VCaP (cell line): ENCODE measurements around the gene MRAP2.
"Not testable (repeated sequence)": the region's sequence is repeated elsewhere in the genome, so short reads cannot be mapped to it uniquely, and the experiment has no call there.

ENCODE experiments used
- H3K27ac ChIP-seq: fragments of 450-650 bp; 2 replicates; pipeline ENCODE4 v1.5.1; 2017
- CTCF ChIP-seq: fragments of 450-650 bp; conservative IDR thresholded peaks from 2 replicates; pipeline ENCODE4 v1.5.1; 2017; ENCODE audit warnings: mild to moderate bottlenecking, moderate library complexity

The MRAP2 gene

GRCh38 chr6:84093441-84094435 is 60.2 kb downstream of the MRAP2 start:
- no peak for TF ChIP-seq CTCF
- H3K27ac ChIP-seq: no peak overlapping the region

GRCh38 chr6:84095156-84095555 is 61.6 kb downstream of the MRAP2 start:
- no peak for TF ChIP-seq CTCF
- H3K27ac ChIP-seq: peak overlapping the region; percentile 33

GRCh38 chr6:84103029-84103428 is 69.5 kb downstream of the MRAP2 start:
- H3K27ac ChIP-seq: no peak overlapping the region
- TF ChIP-seq CTCF: no peak

GRCh38 chr6:84105215-84105924 is 71.8 kb downstream of the MRAP2 start:
- H3K27ac ChIP-seq: not testable (repeated sequence)

DNA sequence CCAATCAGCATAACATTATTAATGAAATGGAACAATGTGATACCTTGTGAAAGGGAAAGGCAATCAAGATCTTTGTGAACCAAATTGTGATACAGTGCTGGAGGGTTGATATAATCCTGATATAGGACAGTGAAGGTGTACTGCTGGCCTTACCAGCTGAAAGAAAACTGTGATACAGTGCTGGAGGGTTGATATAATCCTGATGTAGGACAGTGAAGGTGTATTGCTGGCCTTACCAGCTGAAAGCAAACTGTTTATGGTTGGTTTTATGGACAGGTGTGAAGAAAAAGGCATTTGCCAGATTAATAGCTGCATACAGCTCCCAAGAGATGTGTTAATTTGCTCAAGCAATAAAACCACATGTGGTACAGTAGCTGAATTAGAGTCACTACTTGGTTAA is 73.9 kb downstream of the MRAP2 start:
- no peak overlapping the region for H3K27ac ChIP-seq
- TF ChIP-seq CTCF: no peak

DNA sequence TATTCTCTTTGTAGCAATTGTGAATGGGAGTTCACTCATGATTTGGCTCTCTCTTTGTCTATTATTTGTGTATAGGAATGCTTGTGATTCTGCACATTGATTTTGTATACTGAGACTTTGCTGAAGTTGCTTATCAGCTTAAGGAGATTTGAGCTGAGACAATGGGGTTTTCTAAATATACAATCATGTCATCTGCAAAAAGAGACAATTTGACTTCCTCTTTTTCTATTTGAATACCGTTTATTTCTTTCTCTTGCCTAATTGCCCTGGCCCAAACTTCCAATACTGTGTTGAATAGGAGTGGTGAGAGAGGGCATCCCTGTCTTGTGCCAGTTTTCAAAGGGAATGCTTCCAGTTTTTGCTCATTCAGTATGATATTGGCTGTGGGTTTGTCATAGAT is 77.8 kb downstream of the MRAP2 start:
- H3K27ac ChIP-seq: not testable (repeated sequence)

- H3K27ac ChIP-seq: not testable (repeated sequence)
Observed at GRCh38 chr6:84114933-84115594, 81.5 kb downstream of the MRAP2 start.

- TF ChIP-seq CTCF: no peak
- no peak overlapping the region for H3K27ac ChIP-seq
Observed at GRCh38 chr6:84118191-84118590, 84.6 kb downstream of the MRAP2 start.

DNA sequence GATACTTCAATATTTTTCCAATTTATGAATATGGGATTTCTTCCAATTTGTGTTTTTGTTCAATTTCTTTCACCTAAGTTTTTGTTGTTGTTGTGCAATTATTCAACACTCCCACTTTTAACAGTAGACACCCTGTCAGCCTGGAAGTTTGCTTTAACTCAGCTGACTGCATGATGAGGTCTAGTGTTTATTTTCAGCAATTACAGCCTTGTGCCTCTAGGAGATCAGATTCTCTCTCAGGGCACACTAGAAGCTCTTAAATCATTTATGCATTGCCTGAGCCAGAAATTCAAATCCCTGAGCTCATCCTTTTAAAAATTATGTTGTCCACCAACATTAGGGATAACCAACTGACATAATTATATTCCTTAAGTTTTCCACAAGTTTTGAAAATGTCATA is 85.7 kb downstream of the MRAP2 start:
- no peak overlapping the region for H3K27ac ChIP-seq
- 0 out of 2 replicates have a peak, but pooled peaks have one; percentile 13 for TF ChIP-seq CTCF
